OCI-LY7 (cell line): ENCODE data around the gene C22orf42. TPM values are rescaled to one million over a fixed set of nuclear protein-coding genes. Genes with fewer than 3 reads are reported as not detected.

ENCODE experiments used
- BruUV-seq: library from RNA; stranded (reverse); fragments of 400-500 nt; replicated peaks from 2 replicates; lab custom pipeline; 2021; lab: Mats Ljungman, UMichigan
- CTCF ChIA-PET: fragments of 300-600 bp; sonication (Branson Sonifier 250); formaldehyde crosslinking; loops from one replicate; lab custom pipeline; 2022; ENCODE audit warnings: antibody characterized with exemption; ENCODE audit not compliant: unreplicated experiment; lab: Charles Lee
- POLR2A ChIA-PET: fragments of 300-600 bp; sonication (Branson Sonifier 250); formaldehyde crosslinking; loops from one replicate; lab custom pipeline; 2022; ENCODE audit warnings: antibody characterized with exemption; lab: Charles Lee
- DNase-seq: peaks from one replicate; pipeline ENCODE4 v3.0.0-alpha.2; 2015; ENCODE audit warnings: low spot score
- H2AFZ ChIP-seq: fragments of 200-600 bp; sonication (generic), shearing (Covaris generic); 2 replicates; pipeline ENCODE4 v1.6.1; 2014; ENCODE audit warnings: mild to moderate bottlenecking, antibody characterized with exemption, low read length, moderate library complexity
- H3K27ac ChIP-seq: fragments of 200-600 bp; sonication (generic); 2 replicates; pipeline ENCODE4 v1.5.1; 2014; ENCODE audit warnings: mixed run types, low read depth, mild to moderate bottlenecking, moderate library complexity, low read length, inconsistent platforms; ENCODE audit not compliant: poor library complexity, severe bottlenecking
- H3K36me3 ChIP-seq: fragments of 200-600 bp; sonication (generic); 2 replicates; pipeline ENCODE4 v1.6.1; 2014; ENCODE audit warnings: mild to moderate bottlenecking, antibody characterized with exemption, low read length, moderate library complexity, mixed read lengths; ENCODE audit not compliant: insufficient read depth
- H3K4me1 ChIP-seq: fragments of 200-600 bp; sonication (generic); 2 replicates; pipeline ENCODE4 v1.5.1; 2014; ENCODE audit warnings: mild to moderate bottlenecking, low read length; ENCODE audit not compliant: insufficient read depth, poor library complexity, severe bottlenecking
- H3K4me2 ChIP-seq: fragments of 200-600 bp; sonication (generic); 2 replicates; pipeline ENCODE4 v1.6.1; 2014; ENCODE audit warnings: mild to moderate bottlenecking, low read length
- H3K4me3 ChIP-seq: fragments of 200-600 bp; sonication (generic); 2 replicates; pipeline ENCODE4 v1.5.1; 2014; ENCODE audit warnings: mild to moderate bottlenecking, low read depth, low read length; ENCODE audit not compliant: poor library complexity, severe bottlenecking
- H3K79me2 ChIP-seq: fragments of 200-600 bp; sonication (generic); 2 replicates; pipeline ENCODE4 v1.6.1; 2016; ENCODE audit warnings: low read depth, mild to moderate bottlenecking, low read length, moderate library complexity, mixed read lengths; ENCODE audit not compliant: insufficient read depth
- H3K9me2 ChIP-seq: fragments of 200-600 bp; sonication (generic); 2 replicates; pipeline ENCODE4 v1.6.1; 2016; ENCODE audit warnings: mild to moderate bottlenecking, low read length, mixed read lengths; ENCODE audit not compliant: insufficient read depth
- H3K9me3 ChIP-seq: fragments of 200-600 bp; sonication (generic); 2 replicates; pipeline ENCODE4 v1.6.1; 2014; ENCODE audit warnings: mild to moderate bottlenecking, mixed run types, low read length, mixed read lengths
- H4K20me1 ChIP-seq: fragments of 200-600 bp; sonication (generic); 2 replicates; pipeline ENCODE4 v1.6.1; 2014; ENCODE audit warnings: mild to moderate bottlenecking, antibody characterized with exemption, low read length, moderate library complexity, mixed read lengths; ENCODE audit not compliant: insufficient read depth
- CTCF ChIP-seq: fragments of 200-600 bp; sonication (generic); conservative IDR thresholded peaks from 2 replicates; pipeline ENCODE4 v1.5.1; 2014; ENCODE audit warnings: mild to moderate bottlenecking, antibody characterized with exemption, low read length, moderate library complexity, mixed read lengths
- EZH2phosphoT487 ChIP-seq: fragments of 200-600 bp; sonication (generic); IDR thresholded peaks from 2 replicates; pipeline ENCODE4 v1.6.1; 2018; ENCODE audit warnings: low read depth, borderline replicate concordance, mild to moderate bottlenecking, mixed run types, antibody characterized with exemption, low read length, moderate library complexity, mixed read lengths
- intact Hi-C: fragments of 100-400 bp; cut with micrococcal nuclease; formaldehyde crosslinking; loops from one replicate; pipeline ENCODE4 v1.10.0; 2022; ENCODE audit not compliant: unreplicated experiment
- total RNA-seq, 2 experiments: library from RNA; depleted of rRNA in 1 of 2; stranded (reverse); fragments of >200 nt in 1 of 2; shearing (Covaris generic) in 1 of 2; gene quantifications; 2 replicates each; pipeline ENCODE4 v1.2.3, GENCODE V29; 2014 to 2022

Gene C22orf42
- total RNA-seq, 2 experiments from 2014 or later: not detected

GRCh38 chr22:32181043-32181442 lies 21.9 kb upstream of the C22orf42 start:
- Histone ChIP-seq H3K9me3 (no peaks in the 10 kb centered on the region), H3K36me3 (no peaks in the 10 kb centered on the region), H3K4me1 (no peaks in the 10 kb centered on the region), H3K9me2 (no peaks in the 10 kb centered on the region), H3K4me2 (no peak overlapping the region), H3K27ac (no peak overlapping the region), H3K4me3 (no peak overlapping the region), H4K20me1 (no peaks in the 10 kb centered on the region), H3K79me2 (no peaks in the 10 kb centered on the region), H2AFZ (no peak overlapping the region)
- DNase-seq: no peak
- BruUV-seq: no TSS peak
- ChIA-PET CTCF (no interaction called here), POLR2A (no interaction called here)
- intact Hi-C loops: no loop called here
- TF ChIP-seq CTCF (no peak), EZH2phosphoT487 (no peak)

GRCh38 chr22:32177221-32177765 lies 18.2 kb upstream of the C22orf42 start:
- no peak overlapping the region for H3K27ac ChIP-seq
- TF ChIP-seq EZH2phosphoT487: no peak
- TF ChIP-seq CTCF: no peak
- no peak for DNase-seq
- no peak overlapping the region for H3K4me2 ChIP-seq
- H4K20me1 ChIP-seq: no peaks in the 10 kb centered on the region
- H2AFZ ChIP-seq: no peak overlapping the region
- no TSS peak for BruUV-seq
- no peaks in the 10 kb centered on the region for H3K9me2 ChIP-seq
- no peaks in the 10 kb centered on the region for H3K36me3 ChIP-seq
- ChIA-PET CTCF (no interaction called here), POLR2A (no interaction called here)
- H3K4me3 ChIP-seq: no peak overlapping the region
- no peaks in the 10 kb centered on the region for H3K9me3 ChIP-seq
- no peaks in the 10 kb centered on the region for H3K79me2 ChIP-seq
- intact Hi-C loops: no loop called here
- H3K4me1 ChIP-seq: no peaks in the 10 kb centered on the region

- BruUV-seq: no TSS peak
- Histone ChIP-seq H3K79me2 (no peaks in the 10 kb centered on the region), H3K4me3 (no peak overlapping the region), H3K27ac (no peak overlapping the region), H3K9me2 (no peaks in the 10 kb centered on the region), H3K9me3 (no peaks in the 10 kb centered on the region), H2AFZ (no peak overlapping the region), H3K4me2 (no peak overlapping the region), H3K4me1 (no peaks in the 10 kb centered on the region), H4K20me1 (no peaks in the 10 kb centered on the region), H3K36me3 (no peaks in the 10 kb centered on the region)
- ChIA-PET POLR2A (no interaction called here), CTCF (no interaction called here)
- TF ChIP-seq EZH2phosphoT487 (no peak), CTCF (no peak)
- no peak for DNase-seq
- intact Hi-C loops: no loop called here
These were observed 16.9 kb upstream of the C22orf42 start for GRCh38 chr22:32175683-32176644.
